Mesodermal cell (in vitro differentiated cells): ENCODE measurements around the gene PCGF6.

Experiments used
- H3K27ac ChIP-seq: 2 replicates; pipeline ENCODE4 v1.7.0; 2013; ENCODE audit warnings: mild to moderate bottlenecking, low read depth, low read length, moderate library complexity; ENCODE audit not compliant: severe bottlenecking
- H3K36me3 ChIP-seq: 2 replicates; pipeline ENCODE4 v1.7.1; 2013; ENCODE audit warnings: mild to moderate bottlenecking, low read length, moderate library complexity; ENCODE audit not compliant: control insufficient read depth, insufficient read depth
- H3K4me1 ChIP-seq: one replicate; pipeline ENCODE4 v1.7.1; 2013; ENCODE audit warnings: mild to moderate bottlenecking, low read length; ENCODE audit not compliant: insufficient read depth, control insufficient read depth, poor library complexity, severe bottlenecking
- H3K4me3 ChIP-seq: 2 replicates; pipeline ENCODE4 v1.7.0; 2013; ENCODE audit warnings: low read length, control low read depth, mild to moderate bottlenecking; ENCODE audit not compliant: insufficient read depth, poor library complexity, severe bottlenecking; ENCODE audit errors: extremely low read depth
- H3K9me3 ChIP-seq: 2 replicates; pipeline ENCODE4 v1.7.1; 2013; ENCODE audit warnings: mild to moderate bottlenecking, low read length, moderate library complexity; ENCODE audit not compliant: control insufficient read depth
- WGBS, 2 experiments: methylation state at CpG; one replicate each; pipeline ENCODE4 v1.1.5; 2013; ENCODE audit warnings: missing lambda C conversion rate in 2 of 2; ENCODE audit not compliant: insufficient coverage in 2 of 2; 5-methylcytosine and 5-hydroxymethylcytosine counted together

Gene PCGF6

GRCh38 chr10:103257812-103258211, 93.1 kb downstream of the PCGF6 start:
- H3K36me3 ChIP-seq: no peaks in the 10 kb centered on the region
- H3K27ac ChIP-seq: no peak overlapping the region
- H3K4me1 ChIP-seq: peaks cover 2% of the 10 kb centered on the region
- peaks cover 10% of the 10 kb centered on the region for H3K9me3 ChIP-seq
- H3K4me3 ChIP-seq: no peak overlapping the region

- Histone ChIP-seq H3K9me3 (peaks cover 10% of the 10 kb centered on the region), H3K27ac (no peak overlapping the region), H3K36me3 (no peaks in the 10 kb centered on the region), H3K4me1 (peaks cover 2% of the 10 kb centered on the region), H3K4me3 (no peak overlapping the region)
- WGBS, 2 experiments: no CpG with 5 or more reads among the region's 1 CpG
These were observed 94.3 kb downstream of the PCGF6 start for GRCh38 chr10:103256613-103257012.

GRCh38 chr10:103254538-103255325, 96.2 kb downstream of the PCGF6 start:
- Histone ChIP-seq H3K9me3 (peaks cover 4% of the 10 kb centered on the region), H3K4me1 (peaks cover 2% of the 10 kb centered on the region), H3K4me3 (no peak overlapping the region), H3K36me3 (no peaks in the 10 kb centered on the region), H3K27ac (no peak overlapping the region)
- WGBS, 2 experiments: 60 to 69% methylated on average over 1 to 2 of the region's 4 CpGs

GRCh38 chr10:103254113-103254512, 96.8 kb downstream of the PCGF6 start:
- H3K9me3 ChIP-seq: no peaks in the 10 kb centered on the region
- H3K27ac ChIP-seq: no peak overlapping the region
- H3K4me1 ChIP-seq: peaks cover 2% of the 10 kb centered on the region
- H3K4me3 ChIP-seq: no peak overlapping the region
- 100% methylated on average over 2 of the region's 3 CpGs; no CpG with 5 or more reads in 1 of the 2 experiments for WGBS, 2 experiments
- H3K36me3 ChIP-seq: no peaks in the 10 kb centered on the region
